Esophagus squamous epithelium (tissue), 4 donors: ENCODE data around the gene UCN.

ENCODE experiments used
- CTCF ChIP-seq, 6 experiments: fragments of 450-650 bp in 4 of 6; fragments of 200-600 bp in 2 of 6; sonication (generic) in 2 of 6; IDR thresholded peaks; one replicate each; pipeline ENCODE4 v1.5.1; 2016 to 2019; ENCODE audit warnings: antibody characterized with exemption in 6 of 6, mild to moderate bottlenecking in 4 of 6, moderate library complexity in 4 of 6
- POLR2A ChIP-seq, 4 donors: fragments of 450-650 bp; IDR thresholded peaks; one replicate each; pipeline ENCODE4 v1.6.1; 2017; ENCODE audit warnings: antibody characterized with exemption in 4 of 4, mild to moderate bottlenecking in 4 of 4, moderate library complexity in 3 of 4

- TF ChIP-seq CTCF (IDR thresholded peaks at IDR 0.05) (no peak), POLR2A (IDR thresholded peaks at IDR 0.05) (no peak)
These were observed 47.8 kb upstream of the UCN start for GRCh38 chr2:27356056-27356381.
